Neuronal stem cell (in vitro differentiated cells): ENCODE results near the gene CCDC30.

Source experiments
- DNase-seq: peaks from one replicate; pipeline ENCODE4 v3.0.0-alpha.2; 2013; ENCODE audit warnings: low spot score
- H2AFZ ChIP-seq: one replicate; pipeline ENCODE4 v1.6.1; 2013; ENCODE audit warnings: mild to moderate bottlenecking, low read length, inconsistent platforms
- H2AK5ac ChIP-seq: 2 replicates; pipeline ENCODE4 v1.6.1; 2013; ENCODE audit warnings: low read depth, mild to moderate bottlenecking, inconsistent platforms, low read length, moderate library complexity, mixed read lengths
- H2BK120ac ChIP-seq: 2 replicates; pipeline ENCODE4 v1.6.1; 2013; ENCODE audit warnings: low read depth, mild to moderate bottlenecking, inconsistent platforms, low read length, moderate library complexity, mixed read lengths
- H2BK12ac ChIP-seq: one replicate; pipeline ENCODE4 v1.6.1; 2013; ENCODE audit warnings: low read length, inconsistent platforms
- H2BK15ac ChIP-seq: 2 replicates; pipeline ENCODE4 v1.6.1; 2013; ENCODE audit warnings: mild to moderate bottlenecking, low read length, inconsistent platforms, mixed read lengths
- H2BK5ac ChIP-seq: one replicate; pipeline ENCODE4 v1.6.1; 2013; ENCODE audit warnings: inconsistent platforms, mild to moderate bottlenecking, low read length, moderate library complexity
- H3K14ac ChIP-seq: one replicate; pipeline ENCODE4 v1.6.1; 2013; ENCODE audit warnings: low read length, inconsistent platforms
- H3K18ac ChIP-seq: 2 replicates; pipeline ENCODE4 v1.6.1; 2013; ENCODE audit warnings: low read length, inconsistent platforms
- H3K23ac ChIP-seq: 2 replicates; pipeline ENCODE4 v1.6.1; 2013; ENCODE audit warnings: low read depth, mild to moderate bottlenecking, mixed read lengths, low read length, inconsistent platforms; ENCODE audit not compliant: poor library complexity
- H3K27ac ChIP-seq: replicated peaks from 3 replicates; pipeline ENCODE4 v1.5.1; 2013; ENCODE audit warnings: low read length, inconsistent platforms
- H3K27me3 ChIP-seq, 3 experiments: 2 replicates each; pipeline ENCODE4 v1.6.1; 2013; ENCODE audit warnings: low read length in 3 of 3, mild to moderate bottlenecking in 2 of 3, inconsistent platforms in 1 of 3, low read depth in 1 of 3, mixed read lengths in 1 of 3, moderate library complexity in 1 of 3; ENCODE audit not compliant: control insufficient read depth in 3 of 3, insufficient read depth in 3 of 3
- H3K36me3 ChIP-seq, 2 donors: replicated peaks in 1 of 2; 2 replicates each; pipeline ENCODE4 v1.6.1; 2013; ENCODE audit warnings: low read length in 2 of 2; ENCODE audit not compliant: control insufficient read depth in 2 of 2, insufficient read depth in 2 of 2
- H3K4ac ChIP-seq: 2 replicates; pipeline ENCODE4 v1.6.1; 2013; ENCODE audit warnings: inconsistent platforms, mild to moderate bottlenecking, low read length, moderate library complexity
- H3K4me1 ChIP-seq, 2 donors: 1 replicate in 1 of 2; 2 replicates in 1 of 2; pipeline ENCODE4 v1.6.1; 2013; ENCODE audit warnings: low read length in 2 of 2, low read depth in 1 of 2; ENCODE audit not compliant: control insufficient read depth in 2 of 2, insufficient read depth in 1 of 2
- H3K4me2 ChIP-seq: one replicate; pipeline ENCODE4 v1.6.1; 2013; ENCODE audit warnings: mild to moderate bottlenecking, low read length, inconsistent platforms; ENCODE audit not compliant: insufficient read depth, poor library complexity, severe bottlenecking
- H3K4me3 ChIP-seq, 2 donors: 2 replicates each; pipeline ENCODE4 v1.5.1; 2013; ENCODE audit warnings: low read length in 2 of 2, mild to moderate bottlenecking in 2 of 2, inconsistent platforms in 1 of 2, moderate library complexity in 1 of 2
- H3K79me1 ChIP-seq: one replicate; pipeline ENCODE4 v1.6.1; 2013; ENCODE audit warnings: low read depth, mild to moderate bottlenecking, inconsistent platforms, low read length, moderate library complexity
- H3K9ac ChIP-seq: one replicate; pipeline ENCODE4 v1.6.1; 2013; ENCODE audit warnings: mild to moderate bottlenecking, low read depth, low read length, inconsistent platforms; ENCODE audit not compliant: poor library complexity
- H3K9me3 ChIP-seq, 2 donors: replicated peaks in 1 of 2; 2 replicates each; pipeline versions ENCODE3 to v1.6.1; 2013; ENCODE audit warnings: low read length in 2 of 2, mild to moderate bottlenecking in 2 of 2, inconsistent platforms in 1 of 2, low read depth in 1 of 2, mixed read lengths in 1 of 2, moderate library complexity in 1 of 2; ENCODE audit not compliant: control insufficient read depth in 2 of 2, insufficient read depth in 1 of 2
- H4K8ac ChIP-seq: one replicate; pipeline ENCODE4 v1.6.1; 2013; ENCODE audit warnings: low read depth, mild to moderate bottlenecking, inconsistent platforms, low read length, moderate library complexity
- H4K91ac ChIP-seq: one replicate; pipeline ENCODE4 v1.6.1; 2013; ENCODE audit warnings: low read length, low read depth, mild to moderate bottlenecking, inconsistent platforms; ENCODE audit not compliant: poor library complexity
- WGBS, 2 donors: extraction: QIAGEN DNeasy Blood & Tissue Kit; methylation state at CpG; one replicate each; pipeline ENCODE4 v1.1.7; 2013; ENCODE audit warnings: missing lambda C conversion rate in 2 of 2, mixed read lengths in 1 of 2; ENCODE audit not compliant: insufficient read length in 2 of 2, insufficient replicate concordance in 1 of 2; ENCODE audit errors: extremely low coverage in 2 of 2; 5-methylcytosine and 5-hydroxymethylcytosine counted together

The CCDC30 gene

DNA sequence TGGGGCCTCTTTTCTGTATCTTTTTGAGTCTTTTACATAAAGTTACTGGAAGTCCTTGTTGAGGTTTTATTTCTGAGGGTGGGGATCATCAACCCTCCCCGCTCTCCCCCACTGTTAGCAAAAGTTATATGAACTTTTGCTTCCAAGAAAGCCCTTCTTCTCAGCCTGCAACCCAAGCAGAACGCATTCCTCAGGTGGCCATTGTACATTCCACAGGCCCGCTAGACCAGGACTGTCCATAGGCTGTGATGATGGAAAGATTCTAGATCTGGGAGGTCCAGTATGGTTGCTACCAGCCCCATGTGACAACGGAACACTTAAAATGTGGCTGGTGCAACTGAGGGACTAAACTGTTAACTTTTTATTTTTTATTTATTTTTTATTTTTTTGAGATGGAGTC is 207.3 kb downstream of the CCDC30 start:
- Histone ChIP-seq H3K79me1 (no peaks in the 10 kb centered on the region), H4K8ac (no peak overlapping the region), H3K4ac (no peak overlapping the region), H3K9me3 (no peaks in the 10 kb centered on the region), H2BK5ac (no peak overlapping the region), H2BK120ac (no peak overlapping the region), H3K4me1 (no peaks in the 10 kb centered on the region), H2BK12ac (no peak overlapping the region), H2BK15ac (no peak overlapping the region), H3K23ac (no peak overlapping the region), H3K27ac (no peak overlapping the region), H3K14ac (no peak overlapping the region), H2AK5ac (no peak overlapping the region), H3K18ac (no peak overlapping the region), H3K36me3 (peaks cover 24 to 96% of the 10 kb centered on the region in 2 donors), H3K27me3 (no peaks in the 10 kb centered on the region), H4K91ac (no peak overlapping the region), H3K4me3 (no peak overlapping the region), H3K9ac (no peak overlapping the region), H3K4me2 (no peak overlapping the region), H2AFZ (no peak overlapping the region)
- DNase-seq: no peak
- no CpG with 5 or more reads among the region's 4 CpGs for WGBS, 2 donors

DNA sequence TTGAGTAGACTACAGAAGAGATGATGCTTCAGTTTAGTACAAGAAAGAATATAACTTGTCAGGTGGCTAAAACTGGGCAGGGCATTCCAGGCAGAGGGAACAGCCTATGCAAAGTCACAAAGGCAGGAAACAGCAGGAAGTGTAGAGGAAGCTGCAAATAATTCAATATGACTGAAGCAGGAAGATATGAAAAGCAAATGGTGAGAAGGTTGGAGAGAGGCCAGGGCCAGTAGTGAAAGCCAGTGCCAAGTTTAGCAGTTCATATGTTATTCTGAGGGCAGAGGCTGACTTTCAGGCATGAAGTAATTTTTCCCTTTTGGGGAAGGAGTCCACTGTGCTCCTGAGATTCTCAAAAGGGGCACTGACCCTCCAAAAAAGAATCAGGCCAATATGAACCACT is 211.1 kb downstream of the CCDC30 start:
- no peaks in the 10 kb centered on the region for H3K79me1 ChIP-seq
- H4K8ac ChIP-seq: no peak overlapping the region
- H3K9ac ChIP-seq: no peak overlapping the region
- H3K4me2 ChIP-seq: no peak overlapping the region
- no peak overlapping the region for H2BK5ac ChIP-seq
- peaks cover 10 to 75% of the 10 kb centered on the region in 2 donors for H3K36me3 ChIP-seq
- H2AFZ ChIP-seq: no peak overlapping the region
- H3K9me3 ChIP-seq: no peaks in the 10 kb centered on the region
- H2BK15ac ChIP-seq: no peak overlapping the region
- H2BK12ac ChIP-seq: no peak overlapping the region
- no peak overlapping the region for H3K14ac ChIP-seq
- H3K4me1 ChIP-seq: no peaks in the 10 kb centered on the region
- no peak overlapping the region for H3K4ac ChIP-seq
- no peak overlapping the region for H2AK5ac ChIP-seq
- no peak overlapping the region for H2BK120ac ChIP-seq
- H3K27ac ChIP-seq: no peak overlapping the region
- H3K23ac ChIP-seq: no peak overlapping the region
- H3K27me3 ChIP-seq: no peaks in the 10 kb centered on the region
- no peak overlapping the region for H3K4me3 ChIP-seq
- H3K18ac ChIP-seq: no peak overlapping the region
- no peak overlapping the region for H4K91ac ChIP-seq
- DNase-seq: no peak

DNA sequence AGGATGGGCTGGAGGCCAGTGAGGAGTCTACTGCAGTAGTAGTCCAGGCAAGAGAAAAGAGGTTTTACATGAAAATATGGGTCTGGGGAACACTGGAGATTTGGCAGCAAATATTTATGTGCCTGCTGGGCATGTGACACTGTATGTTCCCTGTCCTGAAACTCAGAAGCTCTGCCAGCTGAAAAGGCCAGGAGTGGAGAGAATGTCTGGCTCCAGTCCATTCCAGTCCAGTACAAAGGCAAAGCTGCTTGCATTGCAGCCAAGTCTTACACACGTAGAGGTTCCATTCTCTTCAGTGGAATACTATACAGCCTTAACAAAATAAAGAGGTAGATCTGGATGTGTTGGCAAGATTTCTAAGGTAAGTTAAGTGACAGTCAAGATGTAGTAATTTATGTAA is 211.6 kb downstream of the CCDC30 start:
- no peak overlapping the region for H2AFZ ChIP-seq
- no peaks in the 10 kb centered on the region for H3K27me3 ChIP-seq
- H3K36me3 ChIP-seq: peaks cover 10 to 71% of the 10 kb centered on the region in 2 donors
- no peak overlapping the region for H3K18ac ChIP-seq
- H3K4me2 ChIP-seq: no peak overlapping the region
- no peak overlapping the region for H3K14ac ChIP-seq
- H2BK15ac ChIP-seq: no peak overlapping the region
- no peak overlapping the region for H3K9ac ChIP-seq
- H2AK5ac ChIP-seq: no peak overlapping the region
- H3K79me1 ChIP-seq: no peaks in the 10 kb centered on the region
- H4K8ac ChIP-seq: no peak overlapping the region
- H4K91ac ChIP-seq: no peak overlapping the region
- DNase-seq: no peak
- no CpG with 5 or more reads among the region's 1 CpG for WGBS, 2 donors
- H2BK12ac ChIP-seq: no peak overlapping the region
- H3K27ac ChIP-seq: no peak overlapping the region
- H3K4me1 ChIP-seq: no peaks in the 10 kb centered on the region
- no peak overlapping the region for H3K4me3 ChIP-seq
- H3K4ac ChIP-seq: no peak overlapping the region
- H2BK5ac ChIP-seq: no peak overlapping the region
- H2BK120ac ChIP-seq: no peak overlapping the region
- H3K9me3 ChIP-seq: no peaks in the 10 kb centered on the region
- no peak overlapping the region for H3K23ac ChIP-seq

DNA sequence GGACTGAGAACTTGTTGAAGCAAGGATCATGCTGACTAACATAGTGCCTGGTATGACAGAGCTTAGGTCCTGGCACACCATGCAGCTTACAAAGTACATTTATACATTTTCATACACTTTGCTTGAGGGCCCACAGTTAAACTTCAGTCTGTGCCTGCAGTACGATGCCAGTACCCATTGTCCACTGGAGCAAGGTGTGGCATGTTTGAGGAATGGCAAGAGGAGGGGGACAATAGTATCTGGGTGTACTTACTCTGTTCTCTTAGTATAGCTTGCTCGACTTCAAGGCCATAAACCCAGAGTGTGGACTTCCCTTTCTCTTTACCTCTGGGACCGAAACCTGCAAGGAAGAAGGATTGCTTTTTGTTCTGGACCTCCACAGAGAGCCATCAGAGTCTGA is 212.4 kb downstream of the CCDC30 start:
- Histone ChIP-seq H4K8ac (no peak overlapping the region), H3K9ac (no peak overlapping the region), H2BK15ac (no peak overlapping the region), H2AK5ac (no peak overlapping the region), H4K91ac (no peak overlapping the region), H2BK12ac (no peak overlapping the region), H3K27ac (no peak overlapping the region), H3K18ac (no peak overlapping the region), H3K14ac (no peak overlapping the region), H3K9me3 (no peaks in the 10 kb centered on the region), H3K4ac (no peak overlapping the region), H3K4me3 (no peak overlapping the region), H3K27me3 (no peaks in the 10 kb centered on the region), H3K79me1 (no peaks in the 10 kb centered on the region), H3K4me2 (no peak overlapping the region), H3K36me3 (peaks cover 8 to 63% of the 10 kb centered on the region in 2 donors), H2BK5ac (no peak overlapping the region), H3K23ac (no peak overlapping the region), H2AFZ (no peak overlapping the region), H2BK120ac (no peak overlapping the region), H3K4me1 (no peaks in the 10 kb centered on the region)
- WGBS, 2 donors: no CpG with 5 or more reads among the region's 3 CpGs
- no peak for DNase-seq
